ENCODE data around the gene HSD17B11.
"Not testable (repeated sequence)": the region's sequence is repeated elsewhere in the genome, so short reads cannot be mapped to it uniquely, and the experiment has no call there.

The HSD17B11 gene
- 38.3 to 47.4 reads per million in 2 donors for total RNA-seq

GRCh38 chr4:87390891-87391575, at the start of gene HSD17B11:
Gene HSD17B11, minus strand, starts transcription at chr4:87391188. Its CDS starts 118 bp downstream, at chr4:87391070.
- DNase-seq = peak; percentile 47 to 93 (median 72)

- no peak for DNase-seq
These were observed 42.4 kb upstream of the HSD17B11 start for GRCh38 chr4:87433342-87433741.

- DNase-seq = no peak
These were observed 39.0 kb upstream of the HSD17B11 start for GRCh38 chr4:87430038-87430437.

GRCh38 chr4:87428979-87429378, 38.0 kb upstream of the HSD17B11 start:
- DNase-seq = no peak

GRCh38 chr4:87427518-87427868, 36.5 kb upstream of the HSD17B11 start:
- no peak for DNase-seq

- DNase-seq = no peak
These were observed 36.0 kb upstream of the HSD17B11 start for GRCh38 chr4:87426865-87427517.

GRCh38 chr4:87425711-87426110, 34.7 kb upstream of the HSD17B11 start:
- DNase-seq = no peak

GRCh38 chr4:87424099-87424543, 33.1 kb upstream of the HSD17B11 start:
- DNase-seq = not testable (repeated sequence)

- DNase-seq = peak in 1 of 5 experiments; percentile 26
These were observed 32.5 kb upstream of the HSD17B11 start for GRCh38 chr4:87423317-87424098.

GRCh38 chr4:87422104-87423052, 31.4 kb upstream of the HSD17B11 start, which contains the start of gene NUDT9:
Gene NUDT9, plus strand, starts transcription at chr4:87422573. Its CDS starts 333 bp downstream, at chr4:87422906.
- DNase-seq = peak; percentile 75 to 93 (median 84)

- no peak for DNase-seq
These were observed 29.4 kb upstream of the HSD17B11 start for GRCh38 chr4:87420276-87420830.

- DNase-seq = no peak
These were observed 28.7 kb upstream of the HSD17B11 start for GRCh38 chr4:87419578-87420249.

- not testable (repeated sequence) for DNase-seq
These were observed 27.4 kb upstream of the HSD17B11 start for GRCh38 chr4:87418410-87418809.

GRCh38 chr4:87416965-87417364, 26.0 kb upstream of the HSD17B11 start:
- DNase-seq = no peak

GRCh38 chr4:87414816-87415215, 23.8 kb upstream of the HSD17B11 start:
- DNase-seq = no peak

GRCh38 chr4:87410679-87411078, 19.7 kb upstream of the HSD17B11 start:
- no peak for DNase-seq

- DNase-seq = no peak
These were observed 19.2 kb upstream of the HSD17B11 start for GRCh38 chr4:87410157-87410556.

GRCh38 chr4:87409420-87409939, 18.5 kb upstream of the HSD17B11 start:
- DNase-seq = no peak

- DNase-seq = not testable (repeated sequence)
These were observed 15.9 kb upstream of the HSD17B11 start for GRCh38 chr4:87406902-87407301.

GRCh38 chr4:87406462-87406861, 15.5 kb upstream of the HSD17B11 start:
- DNase-seq = peak in 1 of 5 experiments; percentile 19

Measured in T-helper 2 cell (primary cell).